OCI-LY1 (cell line): Measurements from ENCODE around the gene ZNF627.

Source experiments
- CTCF ChIP-seq: fragments of 200-600 bp; sonication (generic), shearing (Covaris generic); IDR thresholded peaks from 2 replicates; pipeline ENCODE4 v1.5.1; 2017; ENCODE audit warnings: mild to moderate bottlenecking, antibody characterized with exemption, low read length, moderate library complexity, mixed read lengths
- EZH2 ChIP-seq: fragments of 200-600 bp; sonication (generic), shearing (Covaris generic); IDR thresholded peaks from 2 replicates; pipeline ENCODE4 v1.8.0; 2017; ENCODE audit warnings: borderline replicate concordance, mixed run types, mild to moderate bottlenecking, antibody characterized with exemption, low read length, moderate library complexity, mixed read lengths

- TF ChIP-seq CTCF (no peak), EZH2 (no peak)
Observed at GRCh38 chr19:11606484-11606883, 9.2 kb downstream of the ZNF627 start.
